T-cell (primary cell): ENCODE measurements around the gene KLHDC7A. TPM values are rescaled to one million over a fixed set of nuclear protein-coding genes. Genes with fewer than 3 reads are reported as not detected.
"Not testable (repeated sequence)": the region's sequence is repeated elsewhere in the genome, so short reads cannot be mapped to it uniquely, and the experiment has no call there.

Source experiments
- ATAC-seq, 4 experiments: fragments of 200-7000 bp in 3 of 4; fragments of 150-1000 bp in 1 of 4; cut with Tn5 transposase; replicated peaks in 1 of 4; 1 replicate in 3 of 4; 2 replicates in 1 of 4; pipeline ENCODE4 v1.10.0; 2021; ENCODE audit warnings: moderate library complexity in 3 of 4, mild to moderate bottlenecking in 2 of 4, moderate number of reproducible peaks in 1 of 4
- CTCF ChIA-PET, 2 donors: fragments of 300-600 bp; sonication (Branson Sonifier 250); formaldehyde crosslinking; loops; one replicate each; lab custom pipeline; 2022; ENCODE audit warnings: antibody characterized with exemption in 2 of 2; lab: Charles Lee
- POLR2A ChIA-PET, 2 donors: fragments of 300-600 bp; sonication (Branson Sonifier 250); formaldehyde crosslinking; loops; one replicate each; lab custom pipeline; 2022; ENCODE audit warnings: antibody characterized with exemption in 2 of 2; lab: Charles Lee
- DNase-seq, 35 experiments: peaks; one replicate each; pipeline versions ENCODE4 v3.0.0 to v3.0.0-alpha.2; 2013 to 2023
- H3K27ac ChIP-seq: one replicate; pipeline ENCODE4 v1.5.1; 2013; ENCODE audit warnings: low read length
- H3K27me3 ChIP-seq, 2 experiments: replicated peaks in 1 of 2; 1 replicate in 1 of 2; 2 replicates in 1 of 2; pipeline versions ENCODE4 v1.6.1 to v1.7.0; 2013; ENCODE audit warnings: low read length in 1 of 2, mixed read lengths in 1 of 2; ENCODE audit not compliant: control insufficient read depth in 2 of 2, insufficient read depth in 2 of 2; ENCODE audit errors: extremely low read depth in 1 of 2
- H3K36me3 ChIP-seq, 2 donors: 1 replicate in 1 of 2; 2 replicates in 1 of 2; pipeline versions ENCODE4 v1.6.1 to v1.7.0; 2013; ENCODE audit warnings: low read length in 1 of 2; ENCODE audit not compliant: control insufficient read depth in 2 of 2, insufficient read depth in 1 of 2; ENCODE audit errors: extremely low read depth in 1 of 2
- H3K4me1 ChIP-seq, 2 experiments: 1 replicate in 1 of 2; 2 replicates in 1 of 2; pipeline versions ENCODE4 v1.6.1 to v1.7.0; 2013; ENCODE audit warnings: low read length in 2 of 2, mixed read lengths in 1 of 2; ENCODE audit not compliant: insufficient read depth in 2 of 2, control insufficient read depth in 1 of 2; ENCODE audit errors: extremely low read depth in 1 of 2
- H3K4me3 ChIP-seq, 2 donors: 1 replicate in 1 of 2; 2 replicates in 1 of 2; pipeline versions ENCODE4 v1.5.1 to v1.7.0; 2013; ENCODE audit warnings: mild to moderate bottlenecking in 2 of 2, low read length in 1 of 2, moderate library complexity in 1 of 2; ENCODE audit not compliant: control insufficient read depth in 1 of 2; ENCODE audit errors: extremely low read depth in 1 of 2
- H3K9me3 ChIP-seq: 2 replicates; pipeline ENCODE4 v1.7.0; 2013
- H3K27ac Mint-ChIP-seq, 2 donors: one replicate each; pipeline ENCODE4 v1.8.0; 2020 to 2021; ENCODE audit warnings: mild to moderate bottlenecking in 2 of 2, mixed read lengths in 2 of 2
- H3K27me3 Mint-ChIP-seq, 2 donors: one replicate each; pipeline ENCODE4 v1.8.0; 2021 to 2022; ENCODE audit warnings: mixed read lengths in 2 of 2
- H3K36me3 Mint-ChIP-seq: one replicate; pipeline ENCODE4 v1.8.0; 2021; ENCODE audit warnings: mixed read lengths
- H3K4me1 Mint-ChIP-seq, 3 donors: one replicate each; pipeline ENCODE4 v1.8.0; 2020 to 2022; ENCODE audit warnings: mixed read lengths in 3 of 3, mild to moderate bottlenecking in 1 of 3
- H3K4me3 Mint-ChIP-seq, 3 donors: one replicate each; pipeline ENCODE4 v1.8.0; 2020 to 2022; ENCODE audit warnings: mild to moderate bottlenecking in 3 of 3, mixed read lengths in 3 of 3, moderate library complexity in 3 of 3
- H3K9me3 Mint-ChIP-seq, 3 donors: one replicate each; pipeline ENCODE4 v1.8.0; 2020 to 2022; ENCODE audit warnings: mixed read lengths in 3 of 3
- WGBS: methylation state at CpG from one replicate; pipeline ENCODE4 v1.1.5; 2013; ENCODE audit warnings: missing lambda C conversion rate; ENCODE audit not compliant: insufficient coverage; 5-methylcytosine and 5-hydroxymethylcytosine counted together
- total RNA-seq, 35 experiments: library from RNA in 6 of 35; stranded (reverse) in 6 of 35; fragments of 120-200 nt in 1 of 35; gene quantifications; one replicate each; pipeline versions ENCODE4 v1.2.1 to v1.2.4 and lab custom pipeline; 2013 to 2026

The KLHDC7A gene
- total RNA-seq, 5 donors from 2014 or later (not counting 1 experiment from before 2014, with no cell fraction given), result not detected

DNA sequence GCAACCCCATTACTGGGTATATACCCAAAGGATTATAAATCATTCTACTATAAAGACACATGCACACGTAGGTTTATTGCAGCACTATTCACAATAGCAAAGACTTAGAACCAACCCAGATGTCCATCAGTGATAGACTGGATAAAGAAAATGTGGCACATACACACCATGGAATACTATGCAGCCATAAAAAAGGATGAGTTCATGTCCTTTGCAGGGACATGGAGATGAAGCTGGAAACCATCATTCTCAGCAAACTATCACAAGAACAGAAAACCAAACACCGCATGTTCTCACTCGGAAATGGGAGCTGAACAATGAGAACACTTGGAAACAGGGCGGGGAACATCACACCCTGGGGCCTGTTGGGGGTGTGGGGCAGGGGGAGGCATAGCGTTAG lies 18.2 kb upstream of the KLHDC7A start:
- POLR2A ChIA-PET, H3K9me3 Mint-ChIP-seq, H3K4me1 ChIP-seq, H3K9me3 ChIP-seq, H3K36me3 Mint-ChIP-seq, DNase-seq, CTCF ChIA-PET, ATAC-seq, H3K36me3 ChIP-seq, H3K4me1 Mint-ChIP-seq, H3K27ac ChIP-seq, H3K4me3 ChIP-seq, H3K4me3 Mint-ChIP-seq, H3K27ac Mint-ChIP-seq: not testable (repeated sequence)
- H3K27me3 Mint-ChIP-seq, result peaks cover 25 to 26% of the 10 kb centered on the region in 2 donors
- no CpG with 5 or more reads among the region's 5 CpGs for WGBS
- H3K27me3 ChIP-seq, result peaks cover 4 to 25% of the 10 kb centered on the region in 2 experiments

GRCh38 chr1:18463063-18463462 lies 17.7 kb upstream of the KLHDC7A start:
- no peaks in the 10 kb centered on the region for H3K4me1 Mint-ChIP-seq
- H3K4me1 ChIP-seq, result no peaks in the 10 kb centered on the region
- H3K9me3 ChIP-seq, result no peaks in the 10 kb centered on the region
- H3K27me3 ChIP-seq, result peaks cover 4 to 23% of the 10 kb centered on the region in 2 experiments
- ChIA-PET POLR2A (no interaction called here), CTCF (no interaction called here)
- H3K9me3 Mint-ChIP-seq, result no peaks in the 10 kb centered on the region
- H3K27me3 Mint-ChIP-seq, result peaks cover 25% of the 10 kb centered on the region in 2 donors
- H3K4me3 ChIP-seq, result no peak overlapping the region
- 69% methylated on average over 7 of the region's 8 CpGs for WGBS
- no peak overlapping the region for H3K27ac Mint-ChIP-seq
- no peaks in the 10 kb centered on the region for H3K36me3 Mint-ChIP-seq
- H3K27ac ChIP-seq, result no peak overlapping the region
- ATAC-seq (no peak), DNase-seq (no peak)
- no peak overlapping the region for H3K4me3 Mint-ChIP-seq
- H3K36me3 ChIP-seq, result no peaks in the 10 kb centered on the region

GRCh38 chr1:18463984-18464664 lies 16.6 kb upstream of the KLHDC7A start:
- H3K4me1 ChIP-seq, result no peaks in the 10 kb centered on the region
- WGBS, result 70% methylated on average over 3 of the region's 6 CpGs
- peaks cover 2 to 19% of the 10 kb centered on the region in 2 experiments for H3K27me3 ChIP-seq
- no peak overlapping the region for H3K27ac ChIP-seq
- H3K36me3 Mint-ChIP-seq, result no peaks in the 10 kb centered on the region
- no peak overlapping the region for H3K4me3 Mint-ChIP-seq
- H3K4me1 Mint-ChIP-seq, result no peaks in the 10 kb centered on the region
- H3K27me3 Mint-ChIP-seq, result peaks cover 20 to 30% of the 10 kb centered on the region in 2 donors
- DNase-seq (no peak), ATAC-seq (no peak)
- no peaks in the 10 kb centered on the region for H3K9me3 ChIP-seq
- H3K36me3 ChIP-seq, result no peaks in the 10 kb centered on the region
- H3K9me3 Mint-ChIP-seq, result no peaks in the 10 kb centered on the region
- ChIA-PET POLR2A (no interaction called here), CTCF (no interaction called here)
- no peak overlapping the region for H3K27ac Mint-ChIP-seq
- no peak overlapping the region for H3K4me3 ChIP-seq

DNA sequence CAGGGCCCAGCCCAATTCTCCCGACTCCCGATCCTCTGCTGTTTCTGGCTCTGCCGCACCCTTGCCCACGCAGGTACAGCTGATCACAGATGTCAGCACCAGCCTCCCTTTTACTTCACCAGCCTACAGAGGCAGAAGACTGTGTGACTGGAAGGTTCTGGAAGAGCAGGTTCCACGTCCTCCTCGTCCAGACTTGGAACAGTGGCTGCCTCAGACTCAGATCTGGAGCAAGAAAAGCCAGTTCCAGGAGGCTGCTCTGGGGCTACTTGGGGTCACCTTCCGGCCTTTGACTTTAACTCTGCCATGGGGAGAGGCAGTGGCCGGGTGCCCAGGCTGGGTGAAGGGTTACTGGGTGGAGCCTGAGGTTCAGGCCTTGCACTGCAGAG lies 16.1 kb upstream of the KLHDC7A start:
- Histone ChIP-seq H3K4me1 (no peaks in the 10 kb centered on the region), H3K4me3 (no peak overlapping the region), H3K9me3 (no peaks in the 10 kb centered on the region), H3K27ac (no peak overlapping the region), H3K27me3 (peaks cover 2 to 19% of the 10 kb centered on the region in 2 experiments), H3K36me3 (no peaks in the 10 kb centered on the region)
- H3K27ac Mint-ChIP-seq, result no peak overlapping the region
- ChIA-PET CTCF (no interaction called here), POLR2A (no interaction called here)
- ATAC-seq (no peak), DNase-seq (no peak)
- no peaks in the 10 kb centered on the region for H3K9me3 Mint-ChIP-seq
- no peaks in the 10 kb centered on the region for H3K36me3 Mint-ChIP-seq
- H3K4me1 Mint-ChIP-seq, result no peaks in the 10 kb centered on the region
- no peak overlapping the region for H3K4me3 Mint-ChIP-seq
- peaks cover 16 to 26% of the 10 kb centered on the region in 2 donors for H3K27me3 Mint-ChIP-seq
- WGBS, result 92% methylated on average over 4 of the region's 8 CpGs

DNA sequence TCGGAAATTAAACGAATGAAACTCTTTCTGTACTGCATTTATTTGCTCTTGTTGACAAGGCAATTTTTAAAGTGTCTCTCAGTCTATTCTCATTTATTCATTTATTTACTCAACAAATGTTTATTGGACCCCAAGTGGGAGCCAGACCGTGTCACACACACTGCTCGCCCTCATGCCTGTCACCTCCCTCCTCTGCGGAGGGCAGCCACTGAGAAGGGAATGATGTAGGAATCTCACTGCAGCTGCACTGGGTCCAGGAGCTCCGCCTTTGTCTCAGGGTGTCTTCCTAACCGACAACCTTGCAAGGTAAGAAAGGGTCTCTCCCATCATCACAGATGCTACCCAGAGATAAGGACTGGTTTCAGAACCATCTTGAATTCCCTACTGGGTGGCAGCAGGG lies 14.1 kb upstream of the KLHDC7A start:
- Histone ChIP-seq H3K36me3 (no peaks in the 10 kb centered on the region), H3K27ac (no peak overlapping the region), H3K4me1 (no peaks in the 10 kb centered on the region), H3K9me3 (no peaks in the 10 kb centered on the region), H3K27me3 (peaks cover 0 to 13% of the 10 kb centered on the region in 2 experiments), H3K4me3 (no peak overlapping the region)
- 87% methylated on average over 2 of the region's 7 CpGs for WGBS
- ChIA-PET POLR2A (no interaction called here), CTCF (interaction anchor here in 1 of 2 donors (0.6 kb wide), 1 partner anchor 497 kb away, joined by 3 read pairs; no protein-coding TSS in a partner anchor)
- H3K4me1 Mint-ChIP-seq, result no peaks in the 10 kb centered on the region
- H3K9me3 Mint-ChIP-seq, result no peaks in the 10 kb centered on the region
- H3K27ac Mint-ChIP-seq, result no peak overlapping the region
- H3K36me3 Mint-ChIP-seq, result no peaks in the 10 kb centered on the region
- no peak for ATAC-seq
- H3K4me3 Mint-ChIP-seq, result no peak overlapping the region
- no peak for DNase-seq
- H3K27me3 Mint-ChIP-seq, result peaks cover 3 to 12% of the 10 kb centered on the region in 2 donors

DNA sequence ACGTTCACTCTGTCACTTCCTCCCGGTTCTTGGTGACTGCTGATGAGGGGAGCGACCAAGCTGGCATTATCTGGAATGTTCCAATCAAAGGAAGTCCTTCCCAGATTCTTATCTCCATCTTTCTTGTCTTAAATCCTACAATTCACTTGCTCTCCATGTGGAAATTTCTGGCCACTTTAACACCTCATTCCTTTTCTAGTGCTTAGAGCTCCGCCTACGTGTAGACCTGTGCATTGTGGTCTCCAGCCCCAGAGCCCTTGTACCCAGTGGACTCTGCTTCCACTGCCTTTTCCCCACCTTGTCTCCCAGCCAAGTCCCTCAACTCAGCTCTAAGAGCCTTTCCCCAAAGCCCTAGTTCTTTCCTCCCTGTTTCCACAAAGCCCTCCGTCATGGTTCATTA lies 12.2 kb upstream of the KLHDC7A start:
- Histone ChIP-seq H3K9me3 (no peaks in the 10 kb centered on the region), H3K4me1 (no peaks in the 10 kb centered on the region), H3K27me3 (peaks cover 0 to 12% of the 10 kb centered on the region in 2 experiments), H3K36me3 (no peaks in the 10 kb centered on the region), H3K4me3 (no peak overlapping the region), H3K27ac (no peak overlapping the region)
- no peak for DNase-seq
- Mint-ChIP-seq H3K36me3 (no peaks in the 10 kb centered on the region), H3K4me1 (no peaks in the 10 kb centered on the region), H3K9me3 (no peaks in the 10 kb centered on the region), H3K27ac (no peak overlapping the region), H3K27me3 (peaks cover 3 to 7% of the 10 kb centered on the region in 2 donors), H3K4me3 (no peak overlapping the region)
- ChIA-PET CTCF (no interaction called here), POLR2A (no interaction called here)
- no peak for ATAC-seq
- WGBS, result 64% methylated on average over 4 of the region's 6 CpGs
